Left colon (tissue), 2 donors: ENCODE results near the gene BMF. TPM values are rescaled to one million over a fixed set of nuclear protein-coding genes. Genes with fewer than 3 reads are reported as not detected.

Experiments
- ATAC-seq: fragments of 200-7000 bp; cut with Tn5 transposase; one replicate; pipeline ENCODE4 v1.9.1; 2020; ENCODE audit warnings: mild to moderate bottlenecking, moderate library complexity
- DNase-seq, 2 donors: peaks; one replicate each; pipeline ENCODE4 v3.0.0-alpha.2; 2020
- intact Hi-C, 2 donors: fragments of 100-400 bp; cut with DNase I in 1 of 2; cut with micrococcal nuclease in 1 of 2; formaldehyde crosslinking; loops; one replicate each; pipeline versions ENCODE4 v1.11.2 to v1.14.0; 2022; cut with DNase I, micrococcal nuclease
- total RNA-seq, 2 donors: library from RNA; stranded (reverse); fragmentation: NEBNext Ultra II Directional; extraction: Animal tissue kit (Norgen Biotek cat#: 25700); gene quantifications; one replicate each; pipeline ENCODE4 v1.2.1, GENCODE V29; 2021
- donor health status: DM: no; HTN: no; CAD: no.
- donor health status: DM: yes; HTN: yes; CAD: no.

BMF gene
- total RNA-seq, 2 donors from 2014 or later: 7.0 to 25.4 TPM

DNA sequence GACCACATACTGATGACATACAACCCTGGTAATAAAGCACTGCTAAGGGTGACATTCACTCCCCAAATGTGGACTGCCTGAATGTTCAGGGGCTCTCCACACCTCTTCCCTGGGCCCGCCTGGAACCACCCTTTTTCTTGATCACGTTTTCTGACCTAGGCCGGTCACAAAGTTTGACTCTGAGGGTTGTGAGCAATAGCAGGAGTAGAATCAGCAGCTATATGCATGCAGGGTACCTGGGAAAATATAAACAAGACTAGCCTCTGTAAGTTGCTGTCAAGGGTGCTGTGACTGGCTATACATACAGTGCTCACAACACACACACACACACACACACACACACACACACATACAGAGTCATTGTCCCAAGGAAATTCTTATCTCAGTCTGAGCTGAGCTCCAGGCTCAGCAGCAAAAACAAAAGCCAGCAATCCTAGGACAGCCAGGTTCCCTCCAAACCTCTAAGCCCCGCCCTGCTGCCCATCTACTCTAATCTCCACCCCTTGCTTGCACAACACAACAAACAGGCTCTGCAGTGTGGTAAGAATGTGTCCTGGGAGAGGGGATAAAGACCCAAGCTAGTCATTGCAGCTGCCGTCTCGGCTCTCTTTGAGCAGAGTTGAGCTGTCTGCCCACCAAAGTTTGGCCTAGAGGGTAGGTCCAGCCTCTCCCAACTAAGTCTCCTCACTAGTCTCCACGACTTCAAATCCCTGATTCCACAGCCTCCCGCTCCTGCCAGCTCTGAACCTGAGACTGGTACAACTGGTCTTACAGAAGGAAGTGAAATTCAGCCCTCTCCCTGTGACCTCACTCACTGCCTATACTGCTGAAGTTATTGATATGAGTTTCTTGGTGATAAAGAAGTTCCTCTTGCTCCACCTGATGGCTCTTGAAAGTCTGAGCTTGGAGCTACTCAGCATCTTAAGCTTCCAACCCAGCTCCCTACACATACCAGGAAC lies 2.2 kb downstream of the BMF start:
- peak; percentile 57 for ATAC-seq
- intact Hi-C loops: loop anchor here in 1 of 2 donors (5.0 kb wide), 1 partner anchor 59 kb away; no protein-coding TSS in a partner anchor

DNA sequence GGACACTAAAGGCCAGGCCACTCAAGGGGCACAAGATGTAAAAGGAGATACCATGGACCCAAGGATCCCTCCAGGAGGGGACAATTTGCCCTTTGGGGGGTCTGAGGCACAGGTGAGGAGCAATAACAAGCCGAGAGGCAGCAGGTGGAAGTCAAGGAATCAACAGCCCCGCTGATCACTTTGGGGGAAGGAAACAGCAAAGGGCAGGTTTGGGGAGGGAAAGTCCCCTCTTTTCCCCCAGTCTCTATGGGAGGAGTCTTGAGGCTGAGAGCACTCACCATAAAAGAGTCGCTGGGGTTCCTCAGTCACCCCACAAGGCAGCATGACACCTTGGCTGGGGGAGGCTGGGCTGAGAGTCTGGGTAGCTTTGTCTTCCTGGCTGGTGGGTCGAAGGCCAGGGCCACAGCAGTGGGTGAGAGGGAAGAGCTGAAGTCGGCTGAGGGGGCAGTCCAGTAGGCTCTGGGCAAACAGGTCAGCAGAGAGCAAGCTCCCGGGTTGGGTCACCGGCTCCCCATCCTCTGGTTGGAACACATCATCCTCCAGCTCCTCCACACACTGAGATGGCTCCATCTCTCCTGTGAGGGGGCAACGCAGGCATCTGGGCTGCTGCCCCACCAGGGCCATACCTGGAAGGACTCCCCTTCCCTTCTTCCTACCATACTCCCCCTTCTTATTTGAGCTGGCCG lies 3.0 kb downstream of the BMF start:
- DNase-seq (no peak), ATAC-seq (no peak)
- intact Hi-C loops: loop anchor here in 1 of 2 donors (5.0 kb wide), 1 partner anchor 58 kb away; no protein-coding TSS in a partner anchor

More for the DNA sequence above, 2.2 kb downstream of the BMF start:
- DNase-seq: peak; percentile 81 to 87

DNA sequence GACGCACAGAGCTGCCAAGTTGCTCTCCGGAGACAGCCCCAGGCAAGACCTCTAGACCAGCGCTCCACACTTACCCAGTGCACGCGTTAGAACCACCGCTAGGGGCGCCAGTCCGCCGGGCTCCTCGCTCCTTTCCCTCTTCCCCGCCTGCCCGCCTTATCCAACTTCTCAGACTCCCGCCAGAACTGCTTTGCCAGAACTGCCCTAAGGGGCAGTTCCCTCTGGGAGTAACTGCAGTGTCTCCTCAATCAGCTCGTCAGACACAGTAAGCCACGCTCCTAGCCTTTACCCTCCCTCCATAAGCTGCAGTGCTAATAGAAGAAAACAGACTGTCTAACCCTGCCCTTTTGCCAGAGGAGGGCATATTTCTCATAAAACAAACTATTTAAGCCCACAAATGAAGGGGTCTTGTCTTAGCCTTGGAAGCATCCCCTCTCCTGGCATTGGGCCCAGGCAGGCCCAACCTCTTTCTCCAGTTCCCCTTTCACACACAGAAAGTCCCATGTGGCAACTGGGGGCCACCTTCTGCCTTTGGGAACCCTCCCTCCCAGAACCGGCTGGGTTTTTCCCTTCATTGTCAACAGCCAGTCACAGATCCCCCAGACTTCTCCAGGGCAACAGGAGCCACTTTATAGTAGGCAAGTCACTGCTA lies 3.7 kb downstream of the BMF start:
- DNase-seq (peak; percentile 90 to 96), ATAC-seq (peak; percentile 34)
- intact Hi-C loops: loop anchor here in 1 of 2 donors (5.0 kb wide), 1 partner anchor 58 kb away; no protein-coding TSS in a partner anchor

DNA sequence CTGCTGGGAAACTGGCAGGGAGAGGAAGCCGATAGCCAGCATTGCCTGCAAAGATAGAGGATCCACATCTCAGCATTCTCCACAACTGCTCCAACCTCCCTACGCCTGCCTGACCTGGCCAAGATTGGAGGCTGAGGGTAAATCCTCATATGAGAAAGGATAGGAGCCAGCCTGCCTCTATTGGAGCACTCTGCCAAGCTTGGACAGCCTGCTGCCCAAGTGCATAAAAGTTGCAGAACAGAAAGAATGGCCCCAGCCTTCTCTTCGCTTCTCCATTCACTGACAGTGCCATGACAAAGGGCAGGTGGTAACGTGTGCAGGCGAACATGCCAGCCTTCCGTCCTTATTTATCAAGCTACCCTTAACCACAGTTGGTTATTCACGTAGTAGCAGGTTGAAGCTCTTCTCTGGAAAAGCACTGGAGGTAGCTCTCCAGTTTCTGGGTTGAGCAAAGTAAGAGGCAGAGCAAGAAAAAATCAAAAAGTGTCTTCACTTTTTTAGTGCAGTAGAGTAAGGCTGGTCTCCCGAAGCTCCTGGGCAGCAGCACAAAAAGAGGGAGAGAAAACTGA lies 4.3 kb downstream of the BMF start:
- ATAC-seq: no peak
- intact Hi-C loops: no loop called here
- no peak for DNase-seq

DNA sequence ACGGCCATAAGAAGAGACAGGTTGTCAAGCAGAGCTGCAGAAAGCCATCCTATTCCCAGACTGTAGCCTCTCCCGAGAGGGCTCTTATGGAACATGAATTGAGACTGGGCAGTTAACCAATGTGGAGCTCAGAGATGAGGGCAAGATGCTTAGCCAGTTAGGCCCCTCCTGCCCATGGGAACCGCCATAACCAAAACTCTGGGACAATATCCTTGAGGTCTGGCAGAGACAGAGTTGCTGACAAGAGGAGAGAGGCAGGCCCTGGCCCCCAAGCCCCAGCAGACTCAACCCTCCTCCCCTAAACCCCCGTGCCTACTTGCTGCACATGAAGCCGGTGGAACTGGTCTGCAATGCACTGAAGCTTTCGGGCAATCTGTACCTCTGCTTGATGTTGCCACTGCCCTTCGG lies 4.8 kb downstream of the BMF start:
- intact Hi-C loops: no loop called here
- DNase-seq (no peak), ATAC-seq (no peak)

DNA sequence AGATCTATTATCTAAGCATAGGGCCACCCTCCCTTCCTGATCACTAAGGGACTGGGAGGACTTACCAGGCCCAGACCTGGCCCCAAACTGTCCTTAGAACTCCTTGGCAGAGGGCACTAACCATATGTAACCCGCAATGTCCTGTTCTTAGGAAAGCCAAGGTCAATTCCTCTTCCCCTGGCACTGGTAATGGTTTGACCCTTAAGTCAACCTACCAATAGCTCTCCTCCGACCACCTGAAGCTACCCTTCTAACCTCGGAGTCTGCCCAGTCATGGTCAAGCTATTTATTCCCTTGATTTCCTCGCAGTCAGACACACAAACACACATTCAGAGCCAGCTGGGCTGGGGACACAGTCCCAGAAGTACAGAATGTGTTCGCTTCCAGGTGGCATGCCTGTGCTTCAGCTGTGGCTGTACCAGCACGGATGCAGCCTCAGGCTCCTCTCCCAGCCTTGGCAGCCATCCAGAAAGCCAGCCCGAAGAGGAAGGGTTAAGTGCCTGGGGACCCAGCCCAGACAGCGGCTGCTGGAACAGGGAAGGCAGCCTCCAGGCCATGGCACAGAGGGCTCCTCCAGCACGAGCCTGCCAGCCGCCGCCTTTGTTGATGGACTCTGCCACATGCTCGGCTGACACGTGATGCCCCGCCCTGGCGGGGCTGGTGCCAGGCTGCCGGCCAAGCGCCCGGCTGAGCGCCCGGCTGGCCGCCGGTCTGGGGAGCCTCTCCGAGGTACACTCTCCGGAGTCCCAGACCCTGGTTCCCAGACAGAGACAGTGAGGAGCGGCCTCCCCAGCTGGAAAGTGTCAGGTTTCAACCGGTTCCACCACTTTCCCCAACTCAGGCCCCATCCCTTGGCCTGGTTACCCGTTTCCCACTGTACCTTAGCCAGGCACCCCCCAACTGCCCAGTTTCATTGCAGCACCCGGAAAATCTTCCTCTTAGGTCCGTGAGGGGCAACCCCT lies 5.5 kb downstream of the BMF start:
- ATAC-seq: peak; percentile 70
- intact Hi-C loops: no loop called here
- peak; percentile 88 to 94 for DNase-seq

DNA sequence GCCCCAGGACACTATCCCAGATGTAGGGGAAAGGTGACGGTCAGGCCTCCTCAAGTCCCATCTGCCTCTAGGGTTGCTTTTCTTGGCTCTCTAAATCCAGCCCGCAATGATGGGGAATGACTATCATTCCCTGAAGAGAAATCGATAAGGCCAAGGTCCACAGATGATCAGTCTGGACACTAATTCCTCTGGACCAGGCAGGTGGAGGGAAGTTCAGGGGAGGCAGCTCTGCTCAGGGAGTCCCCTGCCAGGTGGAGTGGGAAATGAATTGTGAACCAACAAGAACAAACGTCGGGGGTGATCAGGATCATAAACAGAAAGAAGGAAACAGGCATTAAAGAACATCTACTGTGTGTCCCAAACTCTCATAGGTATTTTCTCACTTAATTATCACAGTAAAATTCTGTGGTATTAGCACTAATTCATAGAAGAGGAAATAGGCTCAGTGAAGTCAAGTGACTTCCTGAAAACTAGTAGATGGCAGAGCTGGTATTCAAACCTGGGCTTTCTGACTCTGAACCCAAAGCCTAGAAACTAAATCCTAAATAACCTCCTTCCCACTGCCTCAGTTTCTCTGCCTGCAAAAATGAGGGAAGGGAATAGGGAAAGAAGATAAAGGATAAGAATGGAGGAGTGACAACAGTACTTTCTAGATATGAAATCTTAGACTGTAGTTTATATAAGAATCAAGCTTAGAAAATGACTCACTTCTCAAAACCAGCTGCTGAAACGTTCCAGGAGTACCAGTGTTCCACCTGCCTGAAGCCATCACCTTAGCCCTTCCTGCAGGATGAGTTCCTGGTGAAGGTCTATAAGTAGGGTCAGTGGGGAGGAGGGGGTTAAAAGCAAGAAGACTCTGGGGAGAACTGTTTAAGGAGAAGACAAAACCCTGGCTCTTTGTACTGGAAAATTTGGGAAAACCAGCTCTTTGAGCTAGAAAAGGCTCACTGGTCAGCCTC lies 7.5 kb downstream of the BMF start:
- DNase-seq: no peak
- ATAC-seq: no peak

DNA sequence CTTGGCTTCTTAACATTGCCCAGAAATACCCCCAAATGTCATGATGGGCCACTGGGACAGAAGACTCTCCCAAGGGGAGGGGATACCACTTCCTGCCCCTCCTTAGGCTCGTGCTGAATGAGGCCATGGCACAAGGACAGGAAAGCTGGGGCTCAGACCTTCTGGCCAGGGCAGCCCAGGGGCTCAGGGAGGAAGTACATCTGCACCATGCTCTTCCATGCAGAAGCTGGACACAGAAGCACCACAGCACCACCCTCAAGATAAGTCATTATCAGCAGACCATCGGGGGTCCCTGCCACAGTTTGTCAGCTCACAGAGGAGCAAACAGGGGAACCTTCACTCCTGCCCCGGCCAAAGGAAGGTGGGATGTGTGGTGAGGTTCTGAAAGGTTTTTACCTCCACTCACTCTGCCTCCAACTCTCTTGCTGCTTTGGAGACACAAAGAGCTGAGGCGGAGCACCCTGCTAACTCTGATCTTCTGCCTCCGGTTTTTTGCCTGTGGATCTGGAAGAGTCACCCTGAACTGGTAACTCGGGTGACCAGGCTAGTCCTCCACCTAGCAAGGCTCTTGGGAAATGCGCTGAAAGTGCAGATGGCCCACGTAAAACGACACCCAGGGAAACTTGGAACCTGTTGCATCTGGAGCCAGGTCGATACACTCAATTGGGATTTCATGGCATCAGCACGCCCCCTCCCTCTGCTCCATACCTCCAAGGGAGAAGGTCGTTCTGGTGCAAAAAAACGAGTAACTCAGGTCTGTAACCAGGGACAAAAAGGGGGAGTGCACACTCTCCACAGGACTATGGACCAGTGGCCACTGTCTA lies 8.3 kb downstream of the BMF start:
- ATAC-seq: no peak
- intact Hi-C loops: no loop called here
- DNase-seq: no peak

More for the DNA sequence above, 7.5 kb downstream of the BMF start:
- intact Hi-C loops: no loop called here

DNA sequence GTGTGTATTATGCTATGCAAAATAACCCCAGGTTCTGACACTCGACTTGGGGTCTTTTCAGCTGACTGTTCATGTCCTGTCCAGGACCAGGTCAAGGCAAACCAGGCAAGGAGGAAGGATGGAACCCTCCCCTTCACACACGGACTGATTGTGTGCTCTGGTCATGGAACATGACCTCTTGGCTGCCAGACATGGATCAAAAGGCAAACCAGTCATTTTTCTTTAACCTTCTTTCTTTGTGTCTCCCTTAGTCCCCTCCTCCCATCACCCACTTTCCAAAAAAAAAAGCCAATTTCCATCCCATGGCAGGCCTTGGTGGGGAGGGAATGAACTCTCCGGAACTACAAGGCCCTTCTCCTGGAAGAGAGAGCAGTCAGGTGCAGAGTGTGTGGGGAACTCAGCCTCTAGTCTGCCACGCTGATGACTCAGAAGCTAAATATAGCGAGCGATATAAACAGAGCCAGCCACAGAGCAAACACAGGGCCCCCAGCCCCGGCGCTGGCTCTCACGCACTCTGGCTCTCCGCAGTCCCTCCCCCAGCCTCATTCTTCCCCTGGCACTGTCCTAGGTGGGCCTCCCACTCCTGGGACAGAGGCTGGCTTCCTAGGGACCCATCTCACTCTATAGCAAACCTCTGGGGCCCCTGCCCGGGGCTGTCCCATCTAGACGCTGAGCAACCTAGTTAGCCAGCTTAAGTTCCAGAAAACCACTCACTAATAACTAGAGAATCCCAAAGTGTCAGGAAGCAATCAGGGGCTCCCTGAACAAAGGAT lies 10.0 kb downstream of the BMF start:
- ATAC-seq (peak; percentile 76), DNase-seq (peak; percentile 75 to 86)
- intact Hi-C loops: no loop called here

DNA sequence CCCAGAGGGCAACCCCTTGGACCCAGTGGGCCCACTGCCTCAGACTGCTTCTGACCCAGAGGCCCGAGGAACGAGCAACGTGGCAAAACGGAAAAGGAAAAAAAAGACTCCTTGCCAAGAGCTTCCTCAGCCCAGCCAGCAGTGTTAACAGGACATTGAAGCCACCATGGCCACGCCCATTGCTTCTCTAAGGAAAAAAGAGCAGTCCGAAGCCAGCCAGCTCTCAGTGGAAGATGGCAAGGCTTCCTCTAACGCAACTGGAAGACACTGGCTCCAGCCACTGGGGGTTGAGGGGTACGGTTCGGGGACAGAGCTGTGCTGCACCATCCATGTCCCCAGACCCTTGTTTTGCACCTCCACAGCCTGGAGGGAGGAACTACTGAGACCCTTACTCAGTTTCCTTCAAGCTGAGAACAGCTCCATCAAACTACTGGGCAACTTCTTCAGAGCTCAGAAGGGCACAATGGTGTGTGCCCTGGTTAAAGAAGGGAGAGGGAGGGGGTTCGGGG lies 10.7 kb downstream of the BMF start:
- intact Hi-C loops: no loop called here
- DNase-seq (peak; percentile 73 to 79), ATAC-seq (peak; percentile 72)

DNA sequence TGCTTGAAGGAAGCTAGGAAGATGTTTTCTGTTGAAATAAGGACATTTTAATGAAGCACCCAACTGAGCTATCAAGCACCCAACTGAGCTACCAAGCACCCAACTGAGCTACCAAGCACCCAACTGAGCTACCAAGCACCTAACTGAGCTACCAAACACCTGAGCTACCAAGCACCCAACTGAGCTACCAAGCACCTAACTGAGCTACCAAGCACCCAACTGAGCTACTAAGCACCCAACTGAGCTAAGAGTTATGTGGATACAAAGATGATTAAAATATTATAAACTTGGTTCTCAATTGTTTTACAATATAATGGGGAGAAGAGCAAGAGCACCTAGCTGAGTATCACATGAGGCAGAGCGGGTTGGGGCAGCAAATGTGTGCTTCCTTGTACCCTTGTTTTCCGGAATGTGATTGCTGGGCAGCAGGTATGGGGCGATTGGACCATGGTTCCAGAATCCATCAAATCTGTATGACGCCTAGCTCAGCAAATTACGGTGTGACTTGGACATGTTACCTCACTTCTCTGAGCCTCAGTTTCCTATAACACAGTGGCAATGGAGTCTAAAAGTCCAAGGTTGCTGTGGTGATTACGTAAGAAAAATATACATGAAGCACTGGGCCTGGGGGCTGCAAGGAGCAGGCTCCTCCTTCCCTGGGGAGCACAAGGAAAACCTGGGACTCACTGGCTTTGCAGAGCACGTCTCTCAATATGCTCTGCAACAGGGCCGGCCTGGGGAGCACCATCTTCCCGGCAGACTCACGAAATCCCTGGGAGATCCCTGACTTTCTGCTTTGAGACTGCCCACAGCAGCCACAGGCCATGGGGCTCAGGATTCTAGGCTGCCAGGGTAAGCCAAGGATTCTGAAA lies 11.3 kb downstream of the BMF start:
- intact Hi-C loops: no loop called here
- DNase-seq: no peak
- no peak for ATAC-seq

DNA sequence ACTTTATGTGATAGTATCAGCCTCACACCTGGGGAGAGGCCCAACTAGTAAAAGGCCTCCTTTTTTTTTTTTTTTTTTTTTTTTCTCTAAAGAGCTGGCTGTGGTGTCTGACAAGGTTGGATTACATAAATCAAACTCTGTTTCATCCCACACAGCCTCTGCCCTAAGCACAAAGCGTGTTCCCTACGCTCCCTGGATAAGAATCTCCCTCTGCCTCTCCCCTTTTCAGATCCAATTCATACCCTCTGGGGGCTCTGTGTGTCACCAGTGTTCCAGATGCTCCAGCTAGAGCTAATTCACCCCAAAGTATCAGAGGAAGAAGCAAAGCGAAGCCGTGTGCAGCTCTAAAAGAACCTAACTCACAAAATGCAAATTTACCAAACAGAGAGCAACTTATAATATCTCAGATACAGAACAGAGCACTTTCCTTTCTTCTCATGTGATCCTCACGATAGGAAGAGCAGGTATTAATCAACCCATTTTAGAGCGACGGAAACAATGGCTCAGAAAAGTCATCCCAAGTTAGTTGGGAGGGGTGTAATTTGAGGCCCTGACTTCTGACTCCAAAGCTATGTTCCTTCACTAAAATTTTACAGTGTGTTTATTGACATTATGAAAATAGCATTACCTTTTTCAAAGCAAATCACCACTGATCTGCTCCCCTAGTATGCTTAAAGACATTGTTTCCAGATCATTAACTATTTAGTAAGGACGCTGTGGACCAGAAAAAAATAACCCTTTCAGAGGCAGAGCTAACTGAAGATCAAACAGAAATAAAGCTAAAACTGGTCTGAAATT lies 12.4 kb downstream of the BMF start:
- intact Hi-C loops: no loop called here
- DNase-seq: no peak

DNA sequence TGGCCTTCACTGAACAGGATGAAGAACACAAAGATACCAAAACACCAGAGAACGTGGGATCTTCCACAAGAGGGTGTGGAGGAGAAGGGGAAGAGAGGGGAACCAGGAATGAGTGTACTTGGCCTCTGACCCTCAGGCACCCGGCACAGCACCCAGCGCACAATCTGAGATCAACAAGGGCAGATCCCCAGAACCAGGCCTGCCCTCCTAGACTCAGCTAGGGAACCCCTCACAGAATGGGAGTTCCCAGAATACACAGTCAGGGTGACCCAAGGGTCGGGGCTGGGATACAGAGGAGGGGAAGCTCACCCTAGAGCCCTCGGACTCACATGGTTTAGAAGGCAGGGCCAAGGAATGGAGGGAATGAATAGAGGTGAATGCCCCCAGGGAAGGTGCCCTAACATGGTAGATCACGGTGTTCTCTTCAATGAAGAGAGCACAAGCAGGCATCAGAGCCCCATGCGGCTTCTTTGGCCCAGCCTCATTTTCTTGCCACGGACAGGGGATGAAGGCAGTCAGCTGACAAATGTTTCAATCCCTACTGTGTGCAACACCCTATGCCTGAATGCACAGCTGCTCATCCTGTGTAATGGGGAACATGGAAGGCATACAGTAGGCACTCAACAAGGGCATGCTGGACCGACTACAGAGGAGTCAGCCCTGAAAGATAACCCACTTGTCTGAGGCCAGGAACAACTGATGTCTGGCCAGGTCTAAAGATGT lies 13.1 kb downstream of the BMF start:
- no peak for DNase-seq
- intact Hi-C loops: no loop called here
- no peak for ATAC-seq

More for the DNA sequence above, 12.4 kb downstream of the BMF start:
- ATAC-seq: no peak
